Uterus (tissue), 4 donors: ENCODE data around the gene PIP4K2B. TPM values are rescaled to one million over a fixed set of nuclear protein-coding genes. Genes with fewer than 3 reads are reported as not detected.

Experiments used
- DNase-seq, 2 donors: peaks; one replicate each; pipeline ENCODE4 v3.0.0-alpha.2; 2019 to 2020
- H3K27ac ChIP-seq, 2 donors: fragments of 200-600 bp; sonication (generic); 1 replicate in 1 of 2; 2 replicates in 1 of 2; pipeline ENCODE4 v1.5.1; 2016 to 2018
- H3K27me3 ChIP-seq, 2 donors: fragments of 200-600 bp; sonication (generic); one replicate each; pipeline ENCODE4 v1.5.1; 2018 to 2019; ENCODE audit warnings: control low read depth in 1 of 2
- H3K36me3 ChIP-seq, 2 donors: fragments of 200-600 bp; sonication (generic); one replicate each; pipeline ENCODE4 v1.5.1; 2019; ENCODE audit warnings: control low read depth in 1 of 2
- H3K4me1 ChIP-seq, 2 donors: fragments of 200-600 bp; sonication (generic); one replicate each; pipeline ENCODE4 v1.5.1; 2018 to 2019; ENCODE audit warnings: control low read depth in 1 of 2
- H3K4me3 ChIP-seq, 2 donors: fragments of 200-600 bp; sonication (generic); 1 replicate in 1 of 2; 2 replicates in 1 of 2; pipeline ENCODE4 v1.5.1; 2018 to 2019; ENCODE audit warnings: mild to moderate bottlenecking in 1 of 2
- H3K9me3 ChIP-seq, 2 donors: fragments of 200-600 bp; sonication (generic); one replicate each; pipeline ENCODE4 v1.5.1; 2019; ENCODE audit warnings: control low read depth in 1 of 2
- CTCF ChIP-seq, 4 experiments: fragments of 200-600 bp in 2 of 4; fragments of 450-650 bp in 2 of 4; sonication (generic) in 2 of 4; IDR thresholded peaks; one replicate each; pipeline ENCODE4 v1.5.1; 2016 to 2019; ENCODE audit warnings: antibody characterized with exemption in 4 of 4, mild to moderate bottlenecking in 2 of 4, moderate library complexity in 1 of 4
- POLR2A ChIP-seq, 2 donors: fragments of 450-650 bp; IDR thresholded peaks; one replicate each; pipeline ENCODE4 v1.6.1; 2016; ENCODE audit warnings: antibody characterized with exemption in 2 of 2, mild to moderate bottlenecking in 1 of 2, moderate library complexity in 1 of 2
- intact Hi-C: fragments of 100-400 bp; cut with DNase I; formaldehyde crosslinking; loops from one replicate; pipeline ENCODE4 v1.15.1; 2023; ENCODE audit warnings: low total_unique reads
- total RNA-seq, 4 donors: library from RNA; depleted of rRNA in 3 of 4; stranded (reverse); fragments of >200 nt in 3 of 4; gene quantifications; one replicate each; pipeline versions ENCODE4 v1.1.0 to v1.2.4, GENCODE V29; 2014 to 2023
- donor health status: DM: yes; HTN: yes; CAD: no.

The PIP4K2B gene
- total RNA-seq, 4 donors from 2014 or later: 23.2 to 89.5 (median 42.3) TPM

DNA sequence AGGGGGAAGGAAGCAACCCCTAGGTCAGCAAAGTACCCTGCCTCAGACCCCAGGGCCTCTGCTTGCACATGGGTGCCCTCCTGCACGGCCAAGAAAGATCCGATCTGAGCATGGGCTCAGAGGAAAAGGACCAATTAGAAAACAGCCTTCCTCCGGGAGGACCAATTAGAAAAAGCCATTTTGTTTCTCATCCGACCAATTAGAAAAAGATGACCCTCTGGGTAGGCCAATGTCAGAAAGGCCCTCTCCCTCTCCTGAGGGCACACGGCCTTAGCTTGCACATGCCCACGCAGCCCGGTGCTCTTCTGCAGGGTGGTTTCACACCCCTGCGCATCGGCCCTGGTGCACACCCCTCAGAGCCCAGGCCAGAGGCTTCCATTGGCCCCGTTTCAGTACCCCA, 74.3 kb downstream of the PIP4K2B start:
- Histone ChIP-seq H3K9me3 (no peaks in the 10 kb centered on the region), H3K36me3 (no peaks in the 10 kb centered on the region), H3K4me3 (no peak overlapping the region), H3K4me1 (no peaks in the 10 kb centered on the region), H3K27me3 (no peaks in the 10 kb centered on the region), H3K27ac (no peak overlapping the region)
- TF ChIP-seq POLR2A (IDR thresholded peaks at IDR 0.05) (no peak), CTCF (IDR thresholded peaks at IDR 0.05) (no peak)
- intact Hi-C loops: no loop called here
- DNase-seq: no peak

DNA sequence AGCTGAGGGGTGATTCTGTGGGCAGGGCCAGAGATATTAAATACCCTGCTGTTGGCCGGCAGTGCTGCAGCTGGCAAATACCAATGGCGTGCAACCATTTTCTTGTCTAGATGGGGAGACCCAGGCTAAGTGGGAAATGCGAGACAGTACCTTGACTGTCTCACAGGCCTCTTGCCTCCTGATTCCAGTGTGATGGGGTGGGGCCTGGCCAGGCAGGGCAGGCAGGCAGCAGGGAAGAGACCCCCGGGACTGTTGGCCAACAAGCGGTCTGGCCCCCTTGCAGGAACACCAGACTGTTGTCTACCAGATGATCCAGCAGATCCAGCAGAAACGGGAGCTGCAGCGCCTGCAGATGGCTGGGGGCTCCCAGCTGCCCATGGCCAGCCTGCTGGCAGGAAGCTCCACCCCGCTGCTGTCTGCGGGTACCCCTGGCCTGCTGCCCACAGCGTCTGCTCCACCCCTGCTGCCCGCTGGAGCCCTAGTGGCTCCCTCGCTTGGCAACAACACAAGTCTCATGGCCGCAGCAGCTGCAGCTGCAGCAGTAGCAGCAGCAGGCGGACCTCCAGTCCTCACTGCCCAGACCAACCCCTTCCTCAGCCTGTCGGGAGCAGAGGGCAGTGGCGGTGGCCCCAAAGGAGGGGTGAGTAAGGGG, 74.9 kb downstream of the PIP4K2B start:
- intact Hi-C loops: no loop called here
- TF ChIP-seq POLR2A (IDR thresholded peaks at IDR 0.05) (no peak), CTCF (IDR thresholded peaks at IDR 0.05) (no peak)
- Histone ChIP-seq H3K9me3 (no peaks in the 10 kb centered on the region), H3K4me3 (no peak overlapping the region), H3K27me3 (no peaks in the 10 kb centered on the region), H3K36me3 (no peaks in the 10 kb centered on the region), H3K4me1 (no peaks in the 10 kb centered on the region), H3K27ac (no peak overlapping the region)
- no peak for DNase-seq

GRCh38 chr17:38721802-38722201, 77.6 kb downstream of the PIP4K2B start:
- no peaks in the 10 kb centered on the region for H3K9me3 ChIP-seq
- intact Hi-C loops: no loop called here
- H3K36me3 ChIP-seq: no peaks in the 10 kb centered on the region
- no peak for DNase-seq
- TF ChIP-seq POLR2A (IDR thresholded peaks at IDR 0.05): no peak
- TF ChIP-seq CTCF (IDR thresholded peaks at IDR 0.05): no peak
- no peak overlapping the region for H3K4me3 ChIP-seq
- H3K4me1 ChIP-seq: no peaks in the 10 kb centered on the region
- H3K27ac ChIP-seq: no peak overlapping the region
- H3K27me3 ChIP-seq: no peaks in the 10 kb centered on the region

DNA sequence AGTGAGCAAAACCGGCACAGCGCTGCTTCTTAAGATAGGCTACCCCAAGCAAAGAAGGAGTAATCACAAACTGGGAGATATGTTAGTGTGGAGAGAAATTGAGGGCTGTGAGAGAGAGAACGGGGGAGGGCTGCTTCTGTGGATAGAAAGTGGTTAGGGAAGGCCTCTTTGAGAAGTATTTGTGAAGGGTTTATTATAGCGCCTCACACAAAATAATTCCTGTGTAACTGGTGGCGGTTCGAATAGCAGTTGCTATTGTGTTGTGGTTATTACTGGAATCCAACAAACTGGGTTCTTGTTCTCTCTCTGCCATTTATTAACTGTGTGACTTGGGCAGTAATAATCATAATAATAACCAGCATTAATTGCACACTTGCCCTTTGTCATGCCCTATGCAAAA, 78.4 kb downstream of the PIP4K2B start:
- Histone ChIP-seq H3K36me3 (no peaks in the 10 kb centered on the region), H3K9me3 (no peaks in the 10 kb centered on the region), H3K4me3 (no peak overlapping the region), H3K27me3 (no peaks in the 10 kb centered on the region), H3K4me1 (no peaks in the 10 kb centered on the region), H3K27ac (no peak overlapping the region)
- TF ChIP-seq CTCF (IDR thresholded peaks at IDR 0.05) (no peak), POLR2A (IDR thresholded peaks at IDR 0.05) (no peak)
- DNase-seq: no peak
- intact Hi-C loops: no loop called here

GRCh38 chr17:38719943-38720641, 79.3 kb downstream of the PIP4K2B start:
- H3K4me1 ChIP-seq: no peaks in the 10 kb centered on the region
- no peak for DNase-seq
- H3K9me3 ChIP-seq: no peaks in the 10 kb centered on the region
- TF ChIP-seq POLR2A (IDR thresholded peaks at IDR 0.05) (no peak), CTCF (IDR thresholded peaks at IDR 0.05) (no peak)
- H3K27ac ChIP-seq: no peak overlapping the region
- intact Hi-C loops: no loop called here
- H3K4me3 ChIP-seq: no peak overlapping the region
- H3K36me3 ChIP-seq: no peaks in the 10 kb centered on the region
- H3K27me3 ChIP-seq: no peaks in the 10 kb centered on the region
